Heart right ventricle (tissue), 16 donors: ENCODE measurements around the gene SYNM. TPM values are rescaled to one million over a fixed set of nuclear protein-coding genes. Genes with fewer than 3 reads are reported as not detected.

Experiments used
- ATAC-seq, 8 donors: fragments of 200-7000 bp; cut with Tn5 transposase; one replicate each; pipeline ENCODE4 v1.9.1; 2020; ENCODE audit warnings: mild to moderate bottlenecking in 8 of 8, moderate library complexity in 8 of 8, moderate number of reproducible peaks in 1 of 8
- DNase-seq, 2 donors: peaks; one replicate each; pipeline ENCODE4 v3.0.0-alpha.2; 2020
- H3K27ac ChIP-seq, 10 donors: fragments of 200-600 bp; sonication (generic) in 2 of 10; one replicate each; pipeline versions ENCODE4 v1.5.0 to v1.8.0; 2020 to 2022; ENCODE audit warnings: mild to moderate bottlenecking in 3 of 10
- H3K27me3 ChIP-seq, 7 donors: fragments of 200-600 bp; one replicate each; pipeline ENCODE4 v1.8.0; 2021 to 2022; ENCODE audit warnings: mild to moderate bottlenecking in 2 of 7
- H3K36me3 ChIP-seq, 9 donors: fragments of 200-600 bp; sonication (generic) in 1 of 9; one replicate each; pipeline versions ENCODE4 v1.5.0 to v1.8.0; 2020 to 2022; ENCODE audit warnings: mild to moderate bottlenecking in 2 of 9
- H3K4me1 ChIP-seq, 9 donors: fragments of 200-600 bp; sonication (generic) in 1 of 9; one replicate each; pipeline versions ENCODE4 v1.5.0 to v1.8.0; 2020 to 2022; ENCODE audit warnings: mild to moderate bottlenecking in 4 of 9
- H3K4me3 ChIP-seq, 10 donors: fragments of 200-600 bp; sonication (generic) in 2 of 10; one replicate each; pipeline versions ENCODE4 v1.5.0 to v1.8.0; 2020 to 2022; ENCODE audit warnings: mild to moderate bottlenecking in 7 of 10, moderate library complexity in 2 of 10
- H3K9me3 ChIP-seq, 11 donors: fragments of 200-600 bp in 10 of 11; sonication (generic) in 2 of 11; one replicate each; pipeline versions ENCODE4 v1.5.0 to v1.8.0; 2013 to 2022; ENCODE audit warnings: mild to moderate bottlenecking in 2 of 11, control low read depth in 1 of 11, moderate library complexity in 1 of 11
- WGBS, 2 donors: extraction: QIAGEN DNeasy Blood & Tissue Kit; methylation state at CpG; one replicate each; pipeline ENCODE4 v1.1.7; 2013; ENCODE audit warnings: inconsistent platforms in 1 of 2; 5-methylcytosine and 5-hydroxymethylcytosine counted together
- intact Hi-C, 10 donors: fragments of 100-400 bp; cut with DNase I; formaldehyde crosslinking; loops; one replicate each; pipeline versions ENCODE4 v1.11.1 to v1.14.2; 2022
- polyA plus RNA-seq, 2 donors: library from polyadenylated mRNA; stranded (reverse); fragments of 200-250 nt; gene quantifications; one replicate each; pipeline ENCODE4 v1.2.3, GENCODE V29; 2013
- total RNA-seq, 10 donors: library from RNA; stranded (reverse); fragmentation: NEBNext Ultra II Directional in 3 of 10; extraction: Animal tissue kit (Norgen Biotek cat#: 25700) in 3 of 10; gene quantifications; one replicate each; pipeline versions ENCODE4 v1.2.1 to v1.2.4, GENCODE V29; 2021 to 2023
- TF ChIP-seq, protein P1 (sequence below), 9 donors: fragments of 200-600 bp; sonication (generic) in 2 of 9; IDR thresholded peaks; one replicate each; pipeline versions ENCODE4 v1.5.0 to v1.8.0; 2021 to 2022; ENCODE audit warnings: antibody characterized with exemption in 9 of 9, mild to moderate bottlenecking in 5 of 9, moderate library complexity in 1 of 9
- donor health status: Arrhythmogenic right ventricular cardiomyopathy.
- donor health status: ischemic (EF 13 %, LVEDD 7.1; RV severe dilation, severe dysfunction).
- donor health status: healthy with polysubstance abuse.
- donor health status: DM: no; HTN: yes; CAD: no.
- donor health status: DM: no; HTN: no; CAD: no.
- donor health status: ischemic (EF 25% LVEDD 6.9; RV normal size, moderate dysfunction).
- donor health status: ischemic (EF 25% LVEDD 5.7; RV mildly dilated, moderate dysfunction).
- donor health status: healthy.
- donor health status: DM: yes; HTN: yes; CAD: no.
- donor health status: Ischemic cardiomyopathy.
- donor health status: ischemic (EF 35%, LVEDD 5.7; RV mildly dilated, moderate dysfunction).
- donor health status: nonischemic (EF 11% LVEDD 7.7; RV severe dilation, severe dysfunction).
- donor health status: DM: yes; HTN: yes; CAD: no.
- donor health status: PGD.
- donor health status: ischemic (EF 29% LVEDD 5.4; RV normal size, mild dysfunction).
- donor health status: nonischemic (EF 23%, LVEDD 6.1; RV moderate dilation, normal function).

SYNM gene
- total and polyA plus RNA-seq, 12 donors, result 59.4 to 456 (median 350) TPM

DNA sequence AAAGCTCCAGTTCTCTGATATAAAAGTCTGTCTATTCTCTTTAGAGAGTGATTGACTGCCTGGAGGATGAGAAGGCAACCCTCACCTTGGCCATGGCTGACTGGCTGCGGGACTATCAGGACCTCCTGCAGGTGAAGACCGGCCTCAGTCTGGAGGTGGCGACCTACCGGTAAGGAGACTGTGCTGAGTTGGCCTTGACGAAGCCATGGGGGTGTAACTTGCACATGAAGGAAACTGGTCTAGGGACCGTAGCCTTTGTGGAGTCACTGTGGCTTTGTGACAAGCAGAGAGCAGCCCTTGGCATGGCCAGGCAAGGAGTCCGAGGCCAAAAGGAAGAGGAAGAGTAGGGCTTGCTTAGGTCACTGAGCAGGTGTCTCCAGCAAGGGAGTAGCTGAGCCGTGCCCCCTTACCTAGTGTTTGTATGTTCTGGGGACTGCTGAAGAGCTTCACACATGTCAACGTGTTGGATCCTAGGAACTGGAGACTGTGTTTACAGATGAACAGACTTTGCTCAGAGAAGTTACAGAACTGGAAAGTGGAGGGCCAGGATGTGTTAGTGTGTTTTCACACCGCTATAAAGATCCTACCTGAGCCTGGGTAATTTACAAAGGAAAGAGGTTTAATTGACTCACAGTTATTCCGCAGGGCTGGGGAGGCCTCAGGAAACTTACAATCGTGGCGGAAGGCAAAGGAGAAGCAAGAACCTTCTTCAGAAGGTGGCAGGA, 8.8 kb downstream of the SYNM start:
- Histone ChIP-seq H3K36me3 (peaks cover 0 to 42% (median 0%) of the 10 kb centered on the region in 9 donors), H3K27me3 (no peaks in the 10 kb centered on the region)

DNA sequence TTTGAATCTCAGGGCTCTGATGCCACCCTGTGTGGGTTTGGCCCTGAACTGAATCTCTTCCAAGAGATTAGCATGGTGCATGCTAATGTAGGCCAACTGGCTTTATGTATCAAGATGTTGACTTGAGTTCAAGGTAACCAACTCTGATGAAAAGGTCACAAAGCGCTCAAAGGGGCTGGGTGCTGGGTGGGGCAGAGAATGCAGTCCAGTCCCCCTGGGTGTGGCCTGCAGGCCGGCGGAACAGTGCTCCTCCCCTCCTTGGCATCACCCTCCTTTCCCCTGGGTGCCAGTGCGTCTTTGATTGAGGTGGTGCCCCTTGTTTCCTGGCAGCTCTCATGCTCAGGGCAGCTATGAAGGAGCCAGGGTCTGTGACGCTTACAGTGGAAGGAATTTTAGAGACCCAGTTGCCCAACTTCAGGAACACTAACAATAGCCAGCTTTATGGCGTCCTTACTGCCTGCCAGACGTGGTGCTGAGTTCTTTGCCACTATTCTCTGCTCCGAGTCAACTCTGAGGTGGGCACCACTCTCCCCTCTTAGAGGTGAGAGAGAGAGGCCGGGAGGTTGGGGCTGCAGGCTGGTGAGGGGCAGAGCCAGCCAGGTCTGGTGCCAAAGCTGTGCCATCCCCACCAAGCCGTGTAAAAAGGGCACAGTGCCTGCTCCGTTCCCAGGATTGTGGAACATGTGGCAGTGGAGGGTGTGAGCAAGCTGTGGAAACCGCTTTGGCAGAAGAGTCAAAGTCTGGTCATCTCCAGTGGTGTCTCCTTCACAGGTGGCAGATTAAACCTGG, 9.8 kb downstream of the SYNM start:
- 50 to 54% methylated on average over 12 of the region's 12 CpGs for WGBS, 2 donors
- no peak overlapping the region for H3K4me3 ChIP-seq

More for the DNA sequence above, 8.8 kb downstream of the SYNM start:
- H3K27ac ChIP-seq, result peak overlapping the region; percentile 20 to 83 (median 67)
- ATAC-seq (no peak), DNase-seq (no peak)
- 88 to 90% methylated on average over 13 of the region's 13 CpGs for WGBS, 2 donors
- H3K4me3 ChIP-seq, result no peak overlapping the region
- intact Hi-C loops, result loop anchor here in 1 of 10 donors (5.0 kb wide), 1 partner anchor 59 kb away; no protein-coding TSS in a partner anchor
- H3K9me3 ChIP-seq, result no peaks in the 10 kb centered on the region
- TF ChIP-seq, protein P1, sequence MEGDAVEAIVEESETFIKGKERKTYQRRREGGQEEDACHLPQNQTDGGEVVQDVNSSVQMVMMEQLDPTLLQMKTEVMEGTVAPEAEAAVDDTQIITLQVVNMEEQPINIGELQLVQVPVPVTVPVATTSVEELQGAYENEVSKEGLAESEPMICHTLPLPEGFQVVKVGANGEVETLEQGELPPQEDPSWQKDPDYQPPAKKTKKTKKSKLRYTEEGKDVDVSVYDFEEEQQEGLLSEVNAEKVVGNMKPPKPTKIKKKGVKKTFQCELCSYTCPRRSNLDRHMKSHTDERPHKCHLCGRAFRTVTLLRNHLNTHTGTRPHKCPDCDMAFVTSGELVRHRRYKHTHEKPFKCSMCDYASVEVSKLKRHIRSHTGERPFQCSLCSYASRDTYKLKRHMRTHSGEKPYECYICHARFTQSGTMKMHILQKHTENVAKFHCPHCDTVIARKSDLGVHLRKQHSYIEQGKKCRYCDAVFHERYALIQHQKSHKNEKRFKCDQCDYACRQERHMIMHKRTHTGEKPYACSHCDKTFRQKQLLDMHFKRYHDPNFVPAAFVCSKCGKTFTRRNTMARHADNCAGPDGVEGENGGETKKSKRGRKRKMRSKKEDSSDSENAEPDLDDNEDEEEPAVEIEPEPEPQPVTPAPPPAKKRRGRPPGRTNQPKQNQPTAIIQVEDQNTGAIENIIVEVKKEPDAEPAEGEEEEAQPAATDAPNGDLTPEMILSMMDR (IDR thresholded peaks at IDR 0.05), result no peak
- H3K4me1 ChIP-seq, result peaks cover 0 to 81% (median 40%) of the 10 kb centered on the region in 9 donors

DNA sequence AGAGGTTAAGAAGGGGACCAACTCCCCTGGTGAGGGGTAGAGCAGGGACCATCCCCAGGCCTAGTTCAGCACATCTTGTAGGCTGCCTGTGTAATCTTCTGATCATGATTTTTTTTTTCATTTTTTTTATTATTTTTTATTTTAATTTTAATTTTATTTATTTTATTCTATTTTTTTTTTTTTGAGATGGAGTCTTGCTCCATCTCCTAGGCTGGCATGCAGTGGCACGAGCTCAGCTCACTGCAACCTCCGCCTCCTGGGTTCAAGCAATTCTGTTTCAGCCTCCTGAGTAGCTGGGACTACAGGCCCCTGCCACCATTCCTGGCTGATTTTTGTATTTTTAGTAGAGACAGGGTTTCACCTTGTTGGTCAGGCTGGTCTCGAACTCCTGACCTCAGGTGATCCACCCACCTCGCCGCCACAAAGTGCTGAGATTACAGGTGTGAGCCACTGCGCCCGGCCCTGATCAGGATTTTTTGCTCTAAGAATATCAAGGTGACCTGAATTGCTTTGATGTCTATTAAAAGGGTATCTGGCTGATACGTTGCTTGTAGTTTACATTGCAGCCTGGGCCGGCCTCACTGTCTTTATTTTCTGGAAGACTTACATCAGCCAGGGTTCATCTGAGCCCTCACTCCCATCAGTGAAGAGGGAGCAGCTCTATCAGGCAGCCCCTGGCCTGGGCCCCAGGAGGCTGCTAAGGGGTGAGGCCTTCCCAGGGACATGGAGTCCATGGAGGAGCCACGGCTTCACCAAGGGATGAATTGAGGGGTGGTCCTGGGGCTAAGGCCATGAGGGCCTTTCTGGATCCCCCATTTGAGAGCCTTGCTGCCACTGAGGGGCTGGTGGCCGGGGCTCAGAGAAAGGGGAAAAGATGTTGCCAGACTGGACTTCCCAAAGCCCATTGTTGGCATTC, 10.7 kb downstream of the SYNM start:
- H3K27me3 ChIP-seq, result no peaks in the 10 kb centered on the region
- WGBS, 2 donors, result 78 to 80% methylated on average over 11 of the region's 11 CpGs
- no peak overlapping the region for H3K4me3 ChIP-seq
- intact Hi-C loops, result no loop called here
- no peaks in the 10 kb centered on the region for H3K9me3 ChIP-seq
- ATAC-seq, result no peak
- no peak for DNase-seq
- H3K27ac ChIP-seq, result peak overlapping the region in 8 of 10 donors; percentile 48 to 83 (median 70)
- H3K36me3 ChIP-seq, result peaks cover 0 to 57% (median 0%) of the 10 kb centered on the region in 9 donors
- H3K4me1 ChIP-seq, result peaks cover 0 to 79% (median 38%) of the 10 kb centered on the region in 9 donors
- TF ChIP-seq, protein P1 (IDR thresholded peaks at IDR 0.05), result no peak

More for the DNA sequence above, 9.8 kb downstream of the SYNM start:
- intact Hi-C loops, result loop anchor here in 1 of 10 donors (5.0 kb wide), 1 partner anchor 58 kb away; no protein-coding TSS in a partner anchor
- Histone ChIP-seq H3K27ac (peak overlapping the region; percentile 20 to 83 (median 68)), H3K36me3 (peaks cover 0 to 50% (median 0%) of the 10 kb centered on the region in 9 donors), H3K9me3 (no peaks in the 10 kb centered on the region), H3K4me1 (peaks cover 0 to 80% (median 38%) of the 10 kb centered on the region in 9 donors), H3K27me3 (no peaks in the 10 kb centered on the region)
- TF ChIP-seq, protein P1 (IDR thresholded peaks at IDR 0.05), result no peak
- peak; percentile 38 to 54 for DNase-seq
- peak; percentile 10 to 93 (median 77) for ATAC-seq
